Activated B cell treated with CpG ODN at 0.5 μM for 24 hours (primary cell): ENCODE measurements around the gene KIRREL3. TPM values are rescaled to one million over a fixed set of nuclear protein-coding genes. Genes with fewer than 3 reads are reported as not detected.

ENCODE experiments used
- ATAC-seq: fragments of 200-7000 bp; cut with Tn5 transposase; one replicate; pipeline ENCODE4 v1.10.0; 2021; ENCODE audit warnings: low read depth, mild to moderate bottlenecking, moderate library complexity
- CTCF ChIA-PET: fragments of 350-600 bp; sonication (Branson Sonifier 250); formaldehyde crosslinking; loops from one replicate; lab custom pipeline; 2021; ENCODE audit warnings: antibody characterized with exemption; lab: Charles Lee
- POLR2A ChIA-PET: fragments of 350-600 bp; sonication (Branson Sonifier 250); formaldehyde crosslinking; loops from one replicate; lab custom pipeline; 2021; ENCODE audit warnings: antibody characterized with exemption; lab: Charles Lee
- DNase-seq: peaks from one replicate; pipeline ENCODE4 v3.0.0; 2022
- H3K27ac Mint-ChIP-seq: one replicate; pipeline ENCODE4 v1.8.0; 2020; ENCODE audit warnings: mixed read lengths
- H3K27me3 Mint-ChIP-seq: one replicate; pipeline ENCODE4 v1.8.0; 2021; ENCODE audit warnings: mixed read lengths
- H3K36me3 Mint-ChIP-seq: one replicate; pipeline ENCODE4 v1.8.0; 2021; ENCODE audit warnings: low read depth, mixed read lengths
- H3K4me1 Mint-ChIP-seq: one replicate; pipeline ENCODE4 v1.8.0; 2021; ENCODE audit warnings: mixed read lengths
- H3K4me3 Mint-ChIP-seq: one replicate; pipeline ENCODE4 v1.8.0; 2020; ENCODE audit warnings: mild to moderate bottlenecking, mixed read lengths
- H3K9me3 Mint-ChIP-seq: one replicate; pipeline ENCODE4 v1.8.0; 2020; ENCODE audit warnings: mixed read lengths
- CTCF ChIP-seq: fragments of 200-600 bp; IDR thresholded peaks from one replicate; pipeline ENCODE4 v1.8.0; 2022; ENCODE audit warnings: antibody characterized with exemption, mild to moderate bottlenecking
- intact Hi-C: fragments of 100-400 bp; cut with micrococcal nuclease; formaldehyde crosslinking; loops from one replicate; pipeline ENCODE4 v1.15.1; 2024
- total RNA-seq: library from RNA; stranded (reverse); gene quantifications from 2 replicates; pipeline ENCODE4 v1.2.3, GENCODE V29; 2022

Gene KIRREL3
- total RNA-seq, 1 donor from 2014 or later = not detected

- Mint-ChIP-seq H3K4me1 (no peaks in the 10 kb centered on the region), H3K27me3 (no peaks in the 10 kb centered on the region), H3K36me3 (no peaks in the 10 kb centered on the region), H3K27ac (no peak overlapping the region), H3K9me3 (no peaks in the 10 kb centered on the region), H3K4me3 (no peak overlapping the region)
- ATAC-seq (no peak), DNase-seq (no peak)
- ChIA-PET POLR2A (no interaction called here), CTCF (no interaction called here)
- intact Hi-C loops = no loop called here
- TF ChIP-seq CTCF = no peak
These were observed 51.3 kb downstream of the KIRREL3 start for GRCh38 chr11:126949066-126949891.

- intact Hi-C loops = no loop called here
These were observed 52.0 kb downstream of the KIRREL3 start for GRCh38 chr11:126948563-126948962.

GRCh38 chr11:126945319-126945718, 55.3 kb downstream of the KIRREL3 start:
- no peak for TF ChIP-seq CTCF
- intact Hi-C loops = no loop called here
- H3K4me3 Mint-ChIP-seq = no peak overlapping the region
- H3K27me3 Mint-ChIP-seq = no peaks in the 10 kb centered on the region
- CTCF ChIA-PET = no interaction called here
- no peak overlapping the region for H3K27ac Mint-ChIP-seq
- POLR2A ChIA-PET = no interaction called here
- no peaks in the 10 kb centered on the region for H3K4me1 Mint-ChIP-seq
- no peaks in the 10 kb centered on the region for H3K36me3 Mint-ChIP-seq
- no peaks in the 10 kb centered on the region for H3K9me3 Mint-ChIP-seq
- DNase-seq = no peak
- ATAC-seq = no peak

More at GRCh38 chr11:126948563-126948962, 52.0 kb downstream of the KIRREL3 start:
- no peak for TF ChIP-seq CTCF
- ATAC-seq (no peak), DNase-seq (no peak)
- Mint-ChIP-seq H3K36me3 (no peaks in the 10 kb centered on the region), H3K4me3 (no peak overlapping the region), H3K27me3 (no peaks in the 10 kb centered on the region), H3K9me3 (no peaks in the 10 kb centered on the region), H3K27ac (no peak overlapping the region), H3K4me1 (no peaks in the 10 kb centered on the region)
- ChIA-PET POLR2A (no interaction called here), CTCF (no interaction called here)

GRCh38 chr11:126943316-126943715, 57.3 kb downstream of the KIRREL3 start:
- intact Hi-C loops = no loop called here
- no peaks in the 10 kb centered on the region for H3K36me3 Mint-ChIP-seq
- ChIA-PET CTCF (no interaction called here), POLR2A (no interaction called here)
- H3K9me3 Mint-ChIP-seq = no peaks in the 10 kb centered on the region
- no peak overlapping the region for H3K4me3 Mint-ChIP-seq
- H3K4me1 Mint-ChIP-seq = no peaks in the 10 kb centered on the region
- H3K27me3 Mint-ChIP-seq = no peaks in the 10 kb centered on the region
- no peak for ATAC-seq
- no peak for TF ChIP-seq CTCF
- DNase-seq = no peak
- no peak overlapping the region for H3K27ac Mint-ChIP-seq

GRCh38 chr11:126942146-126942545, 58.4 kb downstream of the KIRREL3 start:
- Mint-ChIP-seq H3K9me3 (no peaks in the 10 kb centered on the region), H3K4me1 (no peaks in the 10 kb centered on the region), H3K36me3 (no peaks in the 10 kb centered on the region), H3K27ac (no peak overlapping the region), H3K27me3 (no peaks in the 10 kb centered on the region), H3K4me3 (no peak overlapping the region)
- ChIA-PET POLR2A (no interaction called here), CTCF (no interaction called here)
- intact Hi-C loops = no loop called here
- DNase-seq = no peak
- ATAC-seq = no peak
- no peak for TF ChIP-seq CTCF
